GM10266 (cell line): Measurements from ENCODE around the gene PHKA2.

Experiments
- DNase-seq: peaks from one replicate; pipeline ENCODE4 v3.0.0; 2012; ENCODE audit errors: extremely low spot score
- CTCF ChIP-seq: IDR thresholded peaks from 2 replicates; pipeline ENCODE4 v1.5.1; 2012; ENCODE audit warnings: mild to moderate bottlenecking, low read depth; ENCODE audit not compliant: control insufficient read depth, insufficient read depth; ENCODE audit errors: missing control alignments

Gene PHKA2

GRCh38 chrX:18896680-18897544 is 87.0 kb downstream of the PHKA2 start:
- TF ChIP-seq CTCF, result no peak
- no peak for DNase-seq

- TF ChIP-seq CTCF, result no peak
- no peak for DNase-seq
Observed at GRCh38 chrX:18895189-18895951, 88.5 kb downstream of the PHKA2 start.

GRCh38 chrX:18894156-18894555 is 89.8 kb downstream of the PHKA2 start:
- TF ChIP-seq CTCF, result no peak
- DNase-seq, result no peak

- TF ChIP-seq CTCF, result no peak
- no peak for DNase-seq
Observed at GRCh38 chrX:18893536-18893935, 90.4 kb downstream of the PHKA2 start.

GRCh38 chrX:18892899-18893298 is 91.0 kb downstream of the PHKA2 start:
- no peak for DNase-seq
- TF ChIP-seq CTCF, result no peak

- TF ChIP-seq CTCF, result no peak
- DNase-seq, result no peak
Observed at GRCh38 chrX:18891548-18891945, 92.4 kb downstream of the PHKA2 start.
